ENCODE measurements around the gene ADORA2A.

The ADORA2A gene

GRCh38 chr22:24431309-24432034 lies 4.1 kb downstream of the ADORA2A start:
- DNase-seq (ENCODE audit: insufficient read length, low spot score) (no peak), FAIRE-seq (no peak)

DNA sequence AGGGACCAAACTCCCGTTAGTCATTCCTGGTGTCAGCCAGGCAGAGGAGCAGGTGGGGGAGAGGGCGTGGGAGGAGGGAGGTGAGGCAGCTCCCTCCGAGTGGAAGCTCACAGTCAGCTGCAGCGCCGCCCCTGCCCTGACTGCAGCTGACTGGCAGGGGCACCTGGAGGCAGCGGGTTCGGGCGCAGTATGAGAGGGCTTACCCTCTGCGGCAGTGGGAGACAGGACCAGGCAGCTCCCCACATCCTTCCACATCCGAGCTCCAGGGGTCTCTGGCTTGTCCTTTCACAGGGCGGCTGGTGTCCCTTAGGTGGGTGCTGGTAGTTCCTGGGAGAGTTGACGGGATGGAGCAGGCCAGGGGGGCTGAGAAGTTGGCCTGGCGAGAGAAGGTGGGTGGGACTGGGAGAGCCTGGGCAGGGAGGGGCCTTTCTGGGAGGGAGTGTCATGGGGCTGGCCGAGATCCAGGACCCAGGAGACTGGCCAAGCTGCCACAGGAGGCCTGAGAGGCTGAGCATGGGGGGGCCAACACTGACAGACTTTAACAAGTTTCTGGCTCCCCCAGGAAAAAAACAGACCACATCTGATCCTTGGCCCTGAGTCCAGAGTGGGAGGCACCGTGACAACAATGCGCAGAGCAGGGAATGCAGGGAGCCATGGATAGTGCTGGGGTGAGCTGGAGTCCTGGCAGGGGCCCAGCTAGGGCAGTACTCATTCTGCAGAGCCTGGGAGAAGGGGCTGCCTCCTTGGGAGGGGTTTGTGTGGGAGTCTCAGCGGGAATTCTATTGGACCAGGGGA lies 4.9 kb downstream of the ADORA2A start:
- FAIRE-seq, result no peak
- DNase-seq (ENCODE audit: insufficient read length, low spot score), result no peak

- FAIRE-seq (no peak), DNase-seq (ENCODE audit: insufficient read length, low spot score) (no peak)
These were observed 5.8 kb downstream of the ADORA2A start for GRCh38 chr22:24433001-24433827.

GRCh38 chr22:24433828-24434470 lies 6.5 kb downstream of the ADORA2A start:
- DNase-seq (ENCODE audit: insufficient read length, low spot score) (no peak), FAIRE-seq (no peak)

GRCh38 chr22:24434471-24435322 lies 7.3 kb downstream of the ADORA2A start:
- FAIRE-seq (no peak), DNase-seq (ENCODE audit: insufficient read length, low spot score) (no peak)

- DNase-seq (ENCODE audit: insufficient read length, low spot score), result no peak
- no peak for FAIRE-seq
These were observed 7.9 kb downstream of the ADORA2A start for GRCh38 chr22:24435323-24435645.

DNA sequence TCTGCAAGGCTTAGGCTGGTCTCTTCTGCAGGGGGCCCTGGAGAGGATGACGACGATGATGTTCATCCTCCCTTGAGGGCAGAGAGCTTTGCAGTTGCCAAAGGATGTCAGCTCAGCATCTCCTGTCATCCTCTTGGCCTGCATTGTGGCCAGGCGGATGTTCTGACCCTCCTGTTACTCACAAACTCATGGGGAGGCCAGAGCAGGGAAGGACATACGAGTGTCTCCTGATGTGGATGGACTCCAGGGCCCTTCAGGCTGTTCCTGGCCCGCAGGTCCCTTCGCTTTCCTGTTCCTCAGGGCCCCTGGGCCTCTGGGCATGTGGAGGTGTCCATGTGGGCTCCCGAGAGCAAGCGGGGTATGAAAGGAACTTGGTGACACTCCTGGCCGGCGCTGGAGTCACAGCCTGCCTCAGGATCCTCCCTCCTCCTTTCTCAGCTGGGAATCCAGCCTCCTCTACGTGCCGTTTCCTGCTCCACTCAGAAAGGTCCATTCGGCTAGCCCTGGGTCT lies 8.5 kb downstream of the ADORA2A start:
- FAIRE-seq (no peak), DNase-seq (ENCODE audit: insufficient read length, low spot score) (no peak)

DNA sequence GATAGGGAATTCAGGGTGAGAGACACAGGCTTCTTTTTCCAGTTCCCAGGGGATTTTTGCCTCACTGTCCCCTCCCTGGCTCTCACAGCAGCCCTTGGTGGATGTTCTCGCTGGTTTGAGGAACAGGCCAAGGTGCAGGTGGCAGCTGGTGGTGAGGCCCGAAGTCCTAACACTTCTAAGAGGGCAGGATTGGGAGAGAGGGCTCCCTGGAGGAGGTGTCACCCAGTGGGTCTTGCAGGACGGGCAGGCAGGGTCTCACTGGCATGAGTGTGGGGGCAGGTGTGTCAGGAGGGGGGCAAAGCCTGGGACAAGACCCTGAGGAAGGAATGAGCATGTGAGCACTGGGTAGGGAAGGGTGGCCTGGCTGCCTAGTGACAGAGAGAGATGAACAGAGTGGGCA lies 9.2 kb downstream of the ADORA2A start:
- DNase-seq (ENCODE audit: insufficient read length, low spot score) (no peak), FAIRE-seq (no peak)

- DNase-seq (ENCODE audit: insufficient read length, low spot score) (no peak), FAIRE-seq (no peak)
These were observed 9.7 kb downstream of the ADORA2A start for GRCh38 chr22:24437091-24437490.

- no peak for DNase-seq (ENCODE audit: insufficient read length, low spot score)
- FAIRE-seq, result no peak
These were observed 10.4 kb downstream of the ADORA2A start for GRCh38 chr22:24437741-24438328.

GRCh38 chr22:24440270-24440717 lies 12.9 kb downstream of the ADORA2A start:
- FAIRE-seq, result no peak
- DNase-seq (ENCODE audit: insufficient read length, low spot score), result no peak

- DNase-seq (ENCODE audit: insufficient read length, low spot score) (no peak), FAIRE-seq (no peak)
These were observed 13.5 kb downstream of the ADORA2A start for GRCh38 chr22:24440718-24441405.

DNA sequence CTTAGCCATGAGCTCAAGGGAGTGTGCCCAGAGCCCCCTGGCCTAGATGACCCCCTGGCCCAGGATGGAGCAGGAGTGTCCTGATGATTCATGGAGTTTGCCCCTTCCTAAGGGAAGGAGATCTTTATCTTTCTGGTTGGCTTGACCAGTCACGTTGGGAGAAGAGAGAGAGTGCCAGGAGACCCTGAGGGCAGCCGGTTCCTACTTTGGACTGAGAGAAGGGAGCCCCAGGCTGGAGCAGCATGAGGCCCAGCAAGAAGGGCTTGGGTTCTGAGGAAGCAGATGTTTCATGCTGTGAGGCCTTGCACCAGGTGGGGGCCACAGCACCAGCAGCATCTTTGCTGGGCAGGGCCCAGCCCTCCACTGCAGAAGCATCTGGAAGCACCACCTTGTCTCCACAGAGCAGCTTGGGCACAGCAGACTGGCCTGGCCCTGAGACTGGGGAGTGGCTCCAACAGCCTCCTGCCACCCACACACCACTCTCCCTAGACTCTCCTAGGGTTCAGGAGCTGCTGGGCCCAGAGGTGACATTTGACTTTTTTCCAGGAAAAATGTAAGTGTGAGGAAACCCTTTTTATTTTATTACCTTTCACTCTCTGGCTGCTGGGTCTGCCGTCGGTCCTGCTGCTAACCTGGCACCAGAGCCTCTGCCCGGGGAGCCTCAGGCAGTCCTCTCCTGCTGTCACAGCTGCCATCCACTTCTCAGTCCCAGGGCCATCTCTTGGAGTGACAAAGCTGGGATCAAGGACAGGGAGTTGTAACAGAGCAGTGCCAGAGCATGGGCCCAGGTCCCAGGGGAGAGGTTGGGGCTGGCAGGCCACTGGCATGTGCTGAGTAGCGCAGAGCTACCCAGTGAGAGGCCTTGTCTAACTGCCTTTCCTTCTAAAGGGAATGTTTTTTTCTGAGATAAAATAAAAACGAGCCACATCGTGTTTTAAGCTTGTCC lies 14.3 kb downstream of the ADORA2A start:
- FAIRE-seq, result no peak

DNA sequence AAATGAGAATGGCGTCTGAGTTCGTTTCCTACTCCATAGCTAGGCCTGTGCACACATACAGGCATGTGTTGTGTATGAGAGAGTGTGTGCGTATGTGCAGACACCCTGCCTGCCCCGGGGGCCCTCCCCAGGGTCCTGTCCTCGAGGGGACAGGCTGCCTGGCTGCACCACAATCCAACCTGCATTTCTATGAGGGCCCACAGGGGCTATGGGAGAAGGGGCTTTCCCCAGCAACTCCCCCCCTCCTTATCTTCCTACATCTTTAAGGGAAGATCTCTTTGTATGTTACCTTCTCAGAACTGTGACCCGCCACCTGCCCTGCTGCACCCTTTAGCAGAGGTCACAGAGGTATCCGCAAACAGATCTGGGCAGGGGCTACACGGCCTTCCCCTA lies 14.9 kb downstream of the ADORA2A start:
- DNase-seq (ENCODE audit: insufficient read length, low spot score) (no peak), FAIRE-seq (no peak)

More for the DNA sequence above, 14.3 kb downstream of the ADORA2A start:
- no peak for DNase-seq (ENCODE audit: insufficient read length, low spot score)

DNA sequence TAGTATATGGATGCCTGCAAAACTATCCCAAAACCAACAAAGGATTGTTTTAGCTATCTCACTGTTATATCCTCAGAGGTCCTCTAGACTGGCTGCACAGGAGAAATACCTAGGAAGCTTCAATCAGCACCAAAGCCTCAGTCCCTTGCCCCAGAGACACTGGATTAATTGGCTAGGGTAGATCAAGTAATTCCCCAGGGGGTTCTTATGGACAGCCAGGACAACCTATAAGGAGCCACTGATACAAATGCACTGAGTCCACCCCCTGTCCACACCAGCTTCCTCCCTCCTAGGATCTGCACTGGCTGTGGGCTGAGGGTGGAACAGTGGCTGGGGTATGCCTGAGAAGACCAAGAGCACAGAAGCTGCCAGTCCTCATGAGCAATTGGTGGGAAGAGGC lies 16.3 kb downstream of the ADORA2A start:
- FAIRE-seq (no peak), DNase-seq (ENCODE audit: insufficient read length, low spot score) (no peak)

DNA sequence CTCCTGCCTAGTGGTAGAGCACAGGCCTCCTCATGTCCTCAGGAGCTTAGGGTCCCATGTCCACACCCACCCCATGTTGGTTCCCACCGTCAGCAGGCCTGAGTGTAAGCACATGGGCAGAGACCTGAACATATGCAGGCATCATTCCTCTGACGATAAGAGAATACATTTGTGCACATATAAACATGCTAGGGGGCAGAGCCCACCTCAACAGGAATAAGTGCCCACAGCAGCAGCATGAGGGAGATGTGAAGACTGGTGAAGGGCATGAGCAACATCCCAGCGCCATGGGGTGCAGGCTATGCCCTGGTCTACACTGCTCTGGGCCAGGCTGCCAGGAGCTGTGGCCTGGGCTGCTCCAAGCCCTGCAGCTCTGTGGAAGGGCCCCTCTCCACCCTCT lies 16.9 kb downstream of the ADORA2A start:
- DNase-seq (ENCODE audit: insufficient read length, low spot score) (no peak), FAIRE-seq (no peak)

- no peak for DNase-seq (ENCODE audit: insufficient read length, low spot score)
- no peak for FAIRE-seq
These were observed 17.5 kb downstream of the ADORA2A start for GRCh38 chr22:24444729-24445466.

All from HTR-8/SVneo (cell line).